HG03108 (cell line): ENCODE results near the gene NIM1K.
"Not testable (repeated sequence)": the region's sequence is repeated elsewhere in the genome, so short reads cannot be mapped to it uniquely, and the experiment has no call there.

ENCODE experiments used
- ATAC-seq: cut with Tn5 transposase; IDR thresholded peaks from one replicate; pipeline ENCODE4 v1.9.1; 2021; ENCODE audit warnings: moderate library complexity; ENCODE audit not compliant: unreplicated experiment

Gene NIM1K

GRCh38 chr5:43183101-43183500 is 8.9 kb upstream of the NIM1K start:
- not testable (repeated sequence) for ATAC-seq

- no peak for ATAC-seq
These were observed 1.0 kb upstream of the NIM1K start for GRCh38 chr5:43190755-43191603.

- ATAC-seq: peak; percentile 22
These were observed 644 bp downstream of the NIM1K start for GRCh38 chr5:43192558-43193180.

GRCh38 chr5:43193181-43193893 is 1.3 kb downstream of the NIM1K start:
- ATAC-seq: no peak

- ATAC-seq: no peak
These were observed 1.9 kb downstream of the NIM1K start for GRCh38 chr5:43193894-43194265.

- no peak for ATAC-seq
These were observed 3.7 kb downstream of the NIM1K start for GRCh38 chr5:43195670-43196265.

- ATAC-seq: no peak
These were observed 5.5 kb downstream of the NIM1K start for GRCh38 chr5:43197535-43197934.

GRCh38 chr5:43201442-43201841 is 9.4 kb downstream of the NIM1K start:
- ATAC-seq: not testable (repeated sequence)

GRCh38 chr5:43202380-43202779 is 10.4 kb downstream of the NIM1K start:
- no peak for ATAC-seq

GRCh38 chr5:43203373-43203772 is 11.3 kb downstream of the NIM1K start:
- no peak for ATAC-seq

GRCh38 chr5:43204958-43205357 is 12.9 kb downstream of the NIM1K start:
- no peak for ATAC-seq

GRCh38 chr5:43207601-43208000 is 15.6 kb downstream of the NIM1K start:
- no peak for ATAC-seq

- no peak for ATAC-seq
These were observed 16.6 kb downstream of the NIM1K start for GRCh38 chr5:43208658-43209057.

- no peak for ATAC-seq
These were observed 17.0 kb downstream of the NIM1K start for GRCh38 chr5:43209060-43209459.

GRCh38 chr5:43209833-43210232 is 17.8 kb downstream of the NIM1K start:
- ATAC-seq: no peak

GRCh38 chr5:43210570-43210969 is 18.5 kb downstream of the NIM1K start:
- no peak for ATAC-seq

GRCh38 chr5:43213951-43214350 is 21.9 kb downstream of the NIM1K start:
- no peak for ATAC-seq

- no peak for ATAC-seq
These were observed 23.1 kb downstream of the NIM1K start for GRCh38 chr5:43215073-43215631.

GRCh38 chr5:43216941-43217340 is 24.9 kb downstream of the NIM1K start:
- no peak for ATAC-seq

- ATAC-seq: no peak
These were observed 27.1 kb downstream of the NIM1K start for GRCh38 chr5:43219120-43219519.

GRCh38 chr5:43221502-43221901 is 29.5 kb downstream of the NIM1K start:
- ATAC-seq: no peak
